GM18502 (cell line): Measurements from ENCODE around the gene LRAT.

ENCODE experiments used
- ATAC-seq: cut with Tn5 transposase; IDR thresholded peaks from one replicate; pipeline ENCODE4 v1.9.1; 2021; ENCODE audit warnings: mild to moderate bottlenecking; ENCODE audit not compliant: unreplicated experiment, poor library complexity

LRAT gene

DNA sequence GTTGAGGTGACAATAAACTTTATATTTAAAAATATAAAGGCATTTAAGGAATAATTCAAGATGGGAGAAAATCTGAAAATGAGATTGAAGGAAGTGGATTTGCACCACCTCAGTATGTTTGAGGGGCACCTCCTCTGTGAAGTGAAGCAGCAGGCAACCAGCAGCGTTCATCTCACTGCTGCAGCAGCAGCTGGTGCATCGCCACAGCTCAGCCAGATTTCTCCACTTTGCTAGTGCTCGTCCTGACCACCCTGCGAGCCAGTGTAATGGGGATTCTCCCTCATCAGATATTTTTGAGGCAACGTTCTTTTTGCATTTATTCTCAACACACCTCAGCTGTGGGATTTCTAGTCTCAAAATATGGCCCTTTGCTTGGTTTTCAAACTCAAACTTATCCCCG, 13.9 kb downstream of the LRAT start:
- no peak for ATAC-seq

DNA sequence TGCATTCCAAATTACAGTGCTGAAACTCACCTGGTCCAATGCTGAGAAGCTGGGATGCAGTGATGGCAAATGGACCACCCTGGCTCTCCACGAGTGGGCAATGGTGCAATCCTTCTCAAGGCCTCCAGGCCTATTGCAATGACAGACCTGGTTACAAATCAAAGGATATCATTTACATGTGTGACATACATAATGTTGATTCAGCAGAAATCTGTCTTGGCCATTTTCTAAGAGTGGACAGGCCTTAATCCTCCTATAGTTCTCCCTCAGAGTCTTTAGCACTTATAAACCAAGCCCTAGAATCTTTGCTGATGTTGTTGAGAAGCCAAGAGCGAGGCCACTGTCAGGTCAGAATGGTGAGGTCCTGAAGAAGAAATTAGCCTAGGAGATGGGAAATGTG, 17.1 kb downstream of the LRAT start:
- ATAC-seq: no peak

DNA sequence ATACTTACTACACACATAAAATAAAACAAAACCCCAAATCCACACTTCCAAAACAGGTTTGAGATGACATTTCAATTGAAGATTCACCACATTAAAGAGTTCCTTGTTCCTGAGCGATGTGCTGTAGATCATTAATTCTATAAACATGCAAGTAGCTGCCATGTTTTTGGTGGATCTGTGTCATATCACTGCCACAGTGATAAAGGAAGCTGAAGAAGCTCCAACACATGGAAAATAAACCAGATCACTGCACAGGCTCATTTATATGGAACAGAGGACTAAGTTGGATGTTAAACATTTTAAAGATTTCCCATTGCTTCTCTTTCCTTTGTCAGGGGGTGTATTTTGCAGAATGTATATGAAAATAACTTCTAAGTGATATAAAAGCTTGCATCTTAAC, 34.5 kb downstream of the LRAT start:
- ATAC-seq: no peak

DNA sequence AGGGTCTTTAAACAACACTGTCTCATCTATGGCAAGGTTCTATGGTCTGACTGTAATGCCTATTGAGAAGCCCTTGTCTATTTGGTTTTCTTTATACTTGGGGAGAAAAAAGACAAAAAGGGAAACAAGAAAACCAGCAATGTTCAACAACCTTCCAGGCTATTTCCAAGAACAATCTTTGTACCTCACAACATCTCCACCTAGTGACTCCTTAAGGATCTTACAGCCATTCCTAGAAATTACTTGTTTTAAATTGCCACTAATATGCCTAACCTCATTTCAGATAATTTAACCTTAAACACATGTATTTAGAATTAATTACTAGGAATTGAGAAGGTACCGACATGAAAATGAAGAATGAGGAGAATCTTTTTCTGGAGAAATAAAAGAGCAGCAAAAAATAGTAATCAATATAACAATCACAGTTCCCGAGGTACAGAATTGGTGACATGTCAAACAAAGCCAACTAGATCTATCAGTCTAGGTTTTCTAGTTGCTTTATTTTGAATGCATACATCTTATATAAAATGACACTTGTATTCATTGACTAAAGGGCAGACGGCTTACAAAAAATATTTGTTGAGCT, 35.7 kb downstream of the LRAT start:
- no peak for ATAC-seq

DNA sequence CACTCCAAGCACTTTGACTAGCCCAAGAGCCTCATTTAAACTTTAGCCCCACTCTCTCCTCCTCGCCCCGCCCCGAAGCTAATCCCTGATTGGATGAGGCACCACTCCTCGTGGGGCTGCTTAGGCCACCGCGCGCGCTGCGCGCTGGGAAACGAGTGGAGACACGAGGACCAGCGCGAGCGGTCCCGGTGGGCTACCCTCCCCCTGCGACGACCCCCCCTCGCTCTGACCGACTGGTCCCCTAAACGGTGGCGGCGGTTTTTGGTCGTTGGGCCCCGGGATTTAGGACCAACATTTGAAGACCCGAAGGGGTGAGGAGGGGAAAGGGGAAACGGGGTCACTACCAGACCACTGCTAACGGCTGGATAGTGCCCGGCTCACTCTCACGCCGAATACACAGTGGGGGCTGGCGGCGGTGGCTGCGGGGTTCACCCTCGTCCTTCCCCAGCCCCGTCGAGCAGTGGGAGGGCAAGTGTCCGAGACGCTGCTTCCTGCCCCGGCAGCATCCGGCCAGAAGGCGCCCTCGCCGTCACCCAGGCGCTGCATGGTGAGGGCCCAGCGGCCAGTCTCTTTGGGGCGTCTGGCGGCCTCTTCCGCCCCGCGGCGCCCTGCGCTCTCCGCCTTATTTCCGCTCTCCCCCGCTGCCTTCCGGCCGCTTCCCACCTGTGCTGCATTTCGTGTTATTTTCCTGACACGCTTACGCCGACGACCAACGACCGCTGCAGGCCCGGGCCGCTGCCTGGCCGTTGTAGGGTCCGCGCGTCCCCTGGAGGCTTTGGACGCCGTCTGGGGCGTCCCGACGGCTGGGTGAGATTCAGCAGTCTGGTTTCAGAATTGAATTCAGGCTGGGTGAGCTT, 37.6 kb downstream of the LRAT start, which contains the start of gene RBM46:
TSS of gene RBM46 (plus strand) at position 147 of the 857 bp plus-strand sequence. CDS start 15,481 bp downstream, outside the sequence.
- ATAC-seq: no peak

DNA sequence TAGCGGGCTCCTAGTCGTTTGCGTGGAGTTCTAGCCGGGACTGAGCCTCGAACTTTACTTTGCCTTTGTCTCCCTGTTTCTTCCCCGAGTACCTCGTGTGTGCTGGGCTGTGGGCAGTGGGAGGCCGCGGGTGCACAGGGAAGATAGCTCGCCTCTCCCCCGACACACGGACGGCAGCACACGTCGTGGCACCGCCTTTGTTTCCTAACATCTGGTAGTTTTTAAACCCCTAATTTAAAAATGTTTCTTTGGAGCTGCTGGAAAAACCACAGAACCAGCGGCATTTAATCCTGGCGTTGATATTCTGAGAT, 38.1 kb downstream of the LRAT start:
- no peak for ATAC-seq
